Loucy (cell line): ENCODE results near the gene HK1.

Experiments
- CTCF ChIP-seq: fragments of 200-600 bp; sonication (generic); conservative IDR thresholded peaks from 2 replicates; pipeline ENCODE4 v1.5.1; 2014; ENCODE audit warnings: mild to moderate bottlenecking, antibody characterized with exemption, low read length
- EZH2phosphoT487 ChIP-seq: fragments of 200-600 bp; IDR thresholded peaks from 2 replicates; pipeline ENCODE4 v1.6.1; 2018; ENCODE audit warnings: antibody characterized with exemption, mild to moderate bottlenecking, moderate library complexity, borderline replicate concordance

- TF ChIP-seq CTCF (no peak), EZH2phosphoT487 (no peak)
These were observed 25.1 kb upstream of the HK1 start for GRCh38 chr10:69253171-69253570.
